HepG2 (cell line): ENCODE measurements around the gene EPHX1. TPM values are rescaled to one million over a fixed set of nuclear protein-coding genes. Genes with fewer than 3 reads are reported as not detected.

Source experiments
- ATAC-seq: fragments of 200-7000 bp; cut with Tn5 transposase; 3 replicates; pipeline ENCODE4 v1.9.1; 2020; ENCODE audit warnings: mild to moderate bottlenecking, moderate library complexity
- BruUV-seq: library from RNA; stranded (reverse); fragments of 400-500 nt; replicated peaks from 2 replicates; lab custom pipeline; 2021; lab: Mats Ljungman, UMichigan
- CTCF ChIA-PET: fragments of 300-600 bp; formaldehyde crosslinking; extraction: SDS; loops from one replicate; lab custom pipeline; 2021; ENCODE audit warnings: low total read pairs, inconsistent platforms, low intra/inter-chr PET ratio; lab: Yijun Ruan, JAX
- POLR2A ChIA-PET: fragments of 350-600 bp; sonication (Branson Sonifier 250); formaldehyde crosslinking; loops from one replicate; lab custom pipeline; 2020; ENCODE audit warnings: antibody characterized with exemption, inconsistent platforms; lab: Yijun Ruan, JAX
- DNase-seq: peaks from one replicate; pipeline ENCODE4 v3.0.0-alpha.2; 2015; ENCODE audit warnings: low spot score
- FAIRE-seq: peaks from 3 replicates; lab custom pipeline; 2011; peaks lifted over from hg19 to GRCh38; lab: Jason Lieb, UNC
- H2AFZ ChIP-seq: one replicate; pipeline ENCODE4 v1.6.1; 2011; ENCODE audit warnings: low read length, inconsistent platforms
- H3K27ac ChIP-seq: fragments of 300-600 bp; 3 replicates; pipeline ENCODE4 v1.8.0; 2011; ENCODE audit warnings: mixed run types, mild to moderate bottlenecking, mixed read lengths, low read length, inconsistent platforms; ENCODE audit not compliant: insufficient read depth; ENCODE audit errors: extremely low read length
- H3K27me3 ChIP-seq, 2 experiments: fragments of 200-600 bp in 1 of 2; 2 replicates in 1 of 2; 3 replicates in 1 of 2; pipeline versions ENCODE4 v1.6.0 to v1.8.0; 2011; ENCODE audit warnings: low read length in 2 of 2, mild to moderate bottlenecking in 2 of 2, moderate library complexity in 2 of 2, inconsistent platforms in 1 of 2; ENCODE audit not compliant: insufficient read depth in 2 of 2, control insufficient read depth in 1 of 2
- H3K36me3 ChIP-seq, 2 experiments: fragments of 200-600 bp in 1 of 2; replicated peaks in 1 of 2; 2 replicates in 1 of 2; 3 replicates in 1 of 2; pipeline versions ENCODE4 v1.5.1 to v1.8.0; 2011; ENCODE audit warnings: low read length in 2 of 2, inconsistent platforms in 1 of 2; ENCODE audit not compliant: insufficient read depth in 2 of 2, control insufficient read depth in 1 of 2
- H3K4me1 ChIP-seq: 2 replicates; pipeline ENCODE4 v1.5.1; 2012; ENCODE audit warnings: low read length, inconsistent platforms; ENCODE audit not compliant: insufficient read depth
- H3K4me2 ChIP-seq: 2 replicates; pipeline ENCODE4 v1.6.0; 2011; ENCODE audit warnings: low read depth, low read length, inconsistent platforms
- H3K4me3 ChIP-seq, 3 experiments: fragments of 200-600 bp in 1 of 3; sonication (generic), shearing (Covaris generic) in 1 of 3; replicated peaks in 1 of 3; 2 replicates each; pipeline ENCODE4 v1.5.1; 2011 to 2016; ENCODE audit warnings: low read length in 3 of 3, inconsistent platforms in 2 of 3, low read depth in 2 of 3, mild to moderate bottlenecking in 2 of 3, control low read depth in 1 of 3, mixed read lengths in 1 of 3; ENCODE audit not compliant: insufficient read depth in 1 of 3
- H3K79me2 ChIP-seq: one replicate; pipeline ENCODE4 v1.6.1; 2011; ENCODE audit warnings: low read length, inconsistent platforms; ENCODE audit not compliant: insufficient read depth
- H3K9ac ChIP-seq: 2 replicates; pipeline ENCODE4 v1.6.0; 2011; ENCODE audit warnings: mild to moderate bottlenecking, low read depth, low read length, inconsistent platforms; ENCODE audit not compliant: insufficient read depth
- H3K9me3 ChIP-seq: 2 replicates; pipeline ENCODE4 v1.5.1; 2012; ENCODE audit warnings: mild to moderate bottlenecking, low read length
- H4K20me1 ChIP-seq: 2 replicates; pipeline ENCODE4 v1.6.0; 2011; ENCODE audit warnings: inconsistent platforms, mild to moderate bottlenecking, low read length, moderate library complexity; ENCODE audit not compliant: insufficient read depth
- AGO2 ChIP-seq: fragments of 200-400 bp; formaldehyde crosslinking; optimal IDR thresholded peaks from 2 replicates; pipeline ENCODE3; 2017; ENCODE audit warnings: mild to moderate bottlenecking, low read depth, low read length, moderate library complexity
- RBM22 ChIP-seq: fragments of 200-400 bp; formaldehyde crosslinking; optimal IDR thresholded peaks from 2 replicates; pipeline ENCODE3; 2017; ENCODE audit warnings: mild to moderate bottlenecking, low read length, moderate library complexity
- SNAI1 ChIP-seq: sonication (generic); formaldehyde crosslinking; IDR thresholded peaks from 2 replicates; pipeline ENCODE4 v1.5.0; 2020; ENCODE audit warnings: mild to moderate bottlenecking, missing genetic modification reagents, borderline replicate concordance
- ZBTB38 ChIP-seq: sonication (generic); formaldehyde crosslinking; IDR thresholded peaks from 2 replicates; pipeline ENCODE4 v1.5.1; 2020; ENCODE audit warnings: mild to moderate bottlenecking, missing genetic modification reagents
- ZC3H13 ChIP-seq: sonication (generic); formaldehyde crosslinking; IDR thresholded peaks from 2 replicates; pipeline ENCODE4 v1.8.1; 2023; ENCODE audit warnings: mild to moderate bottlenecking, missing genetic modification reagents, moderate library complexity
- ZNF776 ChIP-seq: sonication (generic); formaldehyde crosslinking; IDR thresholded peaks from 2 replicates; pipeline ENCODE4 v1.4.0; 2020; ENCODE audit warnings: mild to moderate bottlenecking, missing genetic modification reagents
- WGBS: methylation state at CpG from one replicate; pipeline ENCODE4 v1.1.6; 2017; ENCODE audit warnings: low lambda C conversion rate; 5-methylcytosine and 5-hydroxymethylcytosine counted together
- in situ Hi-C: cut with HindIII; loops from 2 replicates; pipeline ENCODE4 v1.10.0; 2017; ENCODE audit warnings: low pct_unique_long_range_greater_than_20kb; ENCODE audit not compliant: extremely low pct_ligation_motif_present
- intact Hi-C: fragments of 100-400 bp; cut with micrococcal nuclease; formaldehyde crosslinking; loops from one replicate; pipeline ENCODE4 v1.10.0; 2022; ENCODE audit not compliant: unreplicated experiment
- polyA plus RNA-seq, 8 experiments: library from polyadenylated mRNA; depleted of rRNA in 3 of 8; stranded (reverse) in 7 of 8; unstranded in 1 of 8; fragments of >200 nt; fragmentation: Illumina TruSeq in 4 of 8; extraction: Trizol in 4 of 8; gene quantifications; 2 replicates each; pipeline versions ENCODE4 v1.2.1 to v1.2.3, GENCODE V29; 2011 to 2016; ENCODE audit warnings: low read depth in 4 of 8, missing spikeins in 1 of 8, mixed read lengths in 1 of 8; ENCODE audit not compliant: insufficient read depth in 1 of 8
- total RNA-seq, 5 experiments: library from RNA; depleted of rRNA; stranded (reverse); fragments of >200 nt; fragmentation: Illumina TruSeq; extraction: Trizol; gene quantifications; 2 replicates each; pipeline ENCODE4 v1.2.3, GENCODE V29; 2016; ENCODE audit warnings: low read depth in 1 of 5
- TF ChIP-seq, protein P1 (sequence below): sonication (generic); formaldehyde crosslinking; IDR thresholded peaks from 2 replicates; pipeline ENCODE4 v1.5.1; 2020; ENCODE audit warnings: mild to moderate bottlenecking, missing genetic modification reagents, moderate library complexity
- TF ChIP-seq, protein P2 (sequence below): sonication (generic); formaldehyde crosslinking; conservative IDR thresholded peaks from 2 replicates; pipeline ENCODE4 v1.8.0; 2022; ENCODE audit warnings: missing genetic modification reagents

EPHX1 gene
- total and polyA plus RNA-seq, 2 of the 13 experiments (the other 11 are each of a cell fraction or from before 2014, with no cell fraction given): 27.7 to 36.5 TPM

DNA sequence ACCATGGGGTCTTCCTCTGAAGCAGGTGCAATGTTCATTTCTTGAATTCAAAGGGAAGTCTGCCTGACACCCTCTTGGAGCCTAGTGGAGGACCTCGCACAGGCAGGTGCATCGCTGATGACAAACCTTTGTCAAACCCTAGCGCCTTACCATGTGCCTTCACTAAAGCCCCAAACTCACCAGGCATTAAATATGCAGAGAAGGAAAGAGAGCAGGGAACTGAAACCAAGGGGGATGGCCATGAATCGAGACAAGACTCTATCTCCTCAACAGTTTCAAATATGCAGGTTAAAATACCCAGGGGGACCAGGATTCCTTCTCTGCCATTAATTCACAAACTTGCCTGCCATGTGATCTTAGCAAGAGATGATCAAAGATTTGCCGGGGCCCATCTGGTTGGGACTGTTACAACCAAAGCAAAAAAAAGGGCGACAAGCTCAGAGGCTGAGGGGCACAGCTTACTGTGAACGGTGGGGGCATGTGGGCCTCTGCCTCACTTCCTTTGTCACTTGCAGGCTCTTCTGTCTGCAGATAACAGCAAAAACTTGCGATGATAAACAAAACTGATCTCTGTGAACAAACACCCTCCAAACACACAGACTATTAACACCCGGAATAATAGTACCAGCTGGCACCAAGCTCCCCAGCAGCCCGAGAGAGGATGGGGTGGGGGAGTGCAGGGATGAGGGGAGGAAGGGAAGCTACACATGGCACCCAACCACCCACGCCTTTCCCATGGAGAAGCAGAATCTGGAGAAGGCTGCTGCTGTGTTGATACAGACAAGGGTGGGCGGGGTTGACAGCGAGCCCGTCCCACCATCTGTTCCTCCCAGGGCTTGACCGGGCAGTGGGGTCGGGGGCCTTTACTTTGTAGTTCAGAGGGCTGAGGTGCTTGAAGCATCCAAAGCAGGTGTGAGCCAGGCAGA is 38.4 kb downstream of the EPHX1 start:
- H3K4me1 ChIP-seq: peaks cover 17% of the 10 kb centered on the region
- intact Hi-C loops (no loop called here), in situ Hi-C loops (no loop called here)
- no peak for TF ChIP-seq SNAI1 (CRISPR knock-in tag)
- no peak for TF ChIP-seq ZNF776 (CRISPR knock-in tag)
- TF ChIP-seq RBM22: peak; percentile 10
- peak; percentile 77 for TF ChIP-seq AGO2
- no peak overlapping the region for H3K4me3 ChIP-seq
- no peaks in the 10 kb centered on the region for H3K79me2 ChIP-seq
- peaks cover 5% of the 10 kb centered on the region; the same call in 1 of the 2 replicates for H3K9me3 ChIP-seq
- H3K4me2 ChIP-seq: no peak overlapping the region
- WGBS: 98% methylated on average over 15 of the region's 16 CpGs
- H3K36me3 ChIP-seq: peaks cover 10 to 36% of the 10 kb centered on the region in 2 experiments
- H3K27ac ChIP-seq: no peak overlapping the region
- no peak overlapping the region for H2AFZ ChIP-seq
- no peak for ATAC-seq
- no TSS peak for BruUV-seq
- FAIRE-seq: no peak
- peaks cover 4% of the 10 kb centered on the region; the same call in 1 of the 2 replicates for H4K20me1 ChIP-seq
- DNase-seq: no peak
- CTCF ChIA-PET: no interaction called here
- no peak overlapping the region for H3K9ac ChIP-seq
- no peaks in the 10 kb centered on the region for H3K27me3 ChIP-seq
- POLR2A ChIA-PET: no interaction called here

- H2AFZ ChIP-seq: no peak overlapping the region
- no peak for DNase-seq
- ChIA-PET CTCF (no interaction called here), POLR2A (no interaction called here)
- no peaks in the 10 kb centered on the region; the same call in 1 of the 2 replicates for H4K20me1 ChIP-seq
- no peak overlapping the region for H3K27ac ChIP-seq
- WGBS: 95% methylated on average over 7 of the region's 7 CpGs
- peaks cover 17% of the 10 kb centered on the region for H3K4me1 ChIP-seq
- H3K79me2 ChIP-seq: no peaks in the 10 kb centered on the region
- FAIRE-seq: no peak
- H3K36me3 ChIP-seq: peaks cover 13 to 49% of the 10 kb centered on the region in 2 experiments
- no peak for ATAC-seq
- H3K4me3 ChIP-seq: no peak overlapping the region
- peaks cover 5% of the 10 kb centered on the region; the same call in 1 of the 2 replicates for H3K9me3 ChIP-seq
- H3K4me2 ChIP-seq: no peak overlapping the region
- no TSS peak for BruUV-seq
- no peaks in the 10 kb centered on the region for H3K27me3 ChIP-seq
- intact Hi-C loops (no loop called here), in situ Hi-C loops (no loop called here)
- no peak overlapping the region for H3K9ac ChIP-seq
- no peak for TF ChIP-seq ZC3H13 (CRISPR knock-in tag)
- TF ChIP-seq, protein P1, sequence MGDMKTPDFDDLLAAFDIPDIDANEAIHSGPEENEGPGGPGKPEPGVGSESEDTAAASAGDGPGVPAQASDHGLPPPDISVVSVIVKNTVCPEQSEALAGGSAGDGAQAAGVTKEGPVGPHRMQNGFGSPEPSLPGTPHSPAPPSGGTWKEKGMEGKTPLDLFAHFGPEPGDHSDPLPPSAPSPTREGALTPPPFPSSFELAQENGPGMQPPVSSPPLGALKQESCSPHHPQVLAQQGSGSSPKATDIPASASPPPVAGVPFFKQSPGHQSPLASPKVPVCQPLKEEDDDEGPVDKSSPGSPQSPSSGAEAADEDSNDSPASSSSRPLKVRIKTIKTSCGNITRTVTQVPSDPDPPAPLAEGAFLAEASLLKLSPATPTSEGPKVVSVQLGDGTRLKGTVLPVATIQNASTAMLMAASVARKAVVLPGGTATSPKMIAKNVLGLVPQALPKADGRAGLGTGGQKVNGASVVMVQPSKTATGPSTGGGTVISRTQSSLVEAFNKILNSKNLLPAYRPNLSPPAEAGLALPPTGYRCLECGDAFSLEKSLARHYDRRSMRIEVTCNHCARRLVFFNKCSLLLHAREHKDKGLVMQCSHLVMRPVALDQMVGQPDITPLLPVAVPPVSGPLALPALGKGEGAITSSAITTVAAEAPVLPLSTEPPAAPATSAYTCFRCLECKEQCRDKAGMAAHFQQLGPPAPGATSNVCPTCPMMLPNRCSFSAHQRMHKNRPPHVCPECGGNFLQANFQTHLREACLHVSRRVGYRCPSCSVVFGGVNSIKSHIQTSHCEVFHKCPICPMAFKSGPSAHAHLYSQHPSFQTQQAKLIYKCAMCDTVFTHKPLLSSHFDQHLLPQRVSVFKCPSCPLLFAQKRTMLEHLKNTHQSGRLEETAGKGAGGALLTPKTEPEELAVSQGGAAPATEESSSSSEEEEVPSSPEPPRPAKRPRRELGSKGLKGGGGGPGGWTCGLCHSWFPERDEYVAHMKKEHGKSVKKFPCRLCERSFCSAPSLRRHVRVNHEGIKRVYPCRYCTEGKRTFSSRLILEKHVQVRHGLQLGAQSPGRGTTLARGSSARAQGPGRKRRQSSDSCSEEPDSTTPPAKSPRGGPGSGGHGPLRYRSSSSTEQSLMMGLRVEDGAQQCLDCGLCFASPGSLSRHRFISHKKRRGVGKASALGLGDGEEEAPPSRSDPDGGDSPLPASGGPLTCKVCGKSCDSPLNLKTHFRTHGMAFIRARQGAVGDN: peak; percentile 30
- TF ChIP-seq ZBTB38: no peak
- TF ChIP-seq, protein P2, sequence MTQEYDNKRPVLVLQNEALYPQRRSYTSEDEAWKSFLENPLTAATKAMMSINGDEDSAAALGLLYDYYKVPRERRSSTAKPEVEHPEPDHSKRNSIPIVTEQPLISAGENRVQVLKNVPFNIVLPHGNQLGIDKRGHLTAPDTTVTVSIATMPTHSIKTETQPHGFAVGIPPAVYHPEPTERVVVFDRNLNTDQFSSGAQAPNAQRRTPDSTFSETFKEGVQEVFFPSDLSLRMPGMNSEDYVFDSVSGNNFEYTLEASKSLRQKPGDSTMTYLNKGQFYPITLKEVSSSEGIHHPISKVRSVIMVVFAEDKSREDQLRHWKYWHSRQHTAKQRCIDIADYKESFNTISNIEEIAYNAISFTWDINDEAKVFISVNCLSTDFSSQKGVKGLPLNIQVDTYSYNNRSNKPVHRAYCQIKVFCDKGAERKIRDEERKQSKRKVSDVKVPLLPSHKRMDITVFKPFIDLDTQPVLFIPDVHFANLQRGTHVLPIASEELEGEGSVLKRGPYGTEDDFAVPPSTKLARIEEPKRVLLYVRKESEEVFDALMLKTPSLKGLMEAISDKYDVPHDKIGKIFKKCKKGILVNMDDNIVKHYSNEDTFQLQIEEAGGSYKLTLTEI: no peak
Observed at GRCh38 chr1:225849925-225850324, 40.0 kb downstream of the EPHX1 start.
